SJCRH30 (cell line): ENCODE results near the gene SHH. TPM values are rescaled to one million over a fixed set of nuclear protein-coding genes. Genes with fewer than 3 reads are reported as not detected.

Experiments used
- DNase-seq, 2 experiments: peaks; one replicate each; pipeline ENCODE4 v3.0.0-alpha.2; 2015 to 2020
- H3K27ac ChIP-seq: fragments of 250-450 bp; sonication (Bioruptor Pico); 2 replicates; pipeline ENCODE4 v1.5.1; 2020; ENCODE audit warnings: mild to moderate bottlenecking, moderate library complexity
- H3K27me3 ChIP-seq: fragments of 250-450 bp; sonication (Bioruptor Pico); 2 replicates; pipeline ENCODE4 v1.5.1; 2020; ENCODE audit warnings: mild to moderate bottlenecking, moderate library complexity
- H3K36me3 ChIP-seq: fragments of 250-450 bp; sonication (Bioruptor Pico); 2 replicates; pipeline ENCODE4 v1.5.1; 2020; ENCODE audit warnings: mild to moderate bottlenecking, moderate library complexity
- H3K4me1 ChIP-seq: fragments of 250-450 bp; sonication (Bioruptor Pico); 2 replicates; pipeline ENCODE4 v1.5.1; 2020; ENCODE audit warnings: mild to moderate bottlenecking, moderate library complexity
- H3K4me3 ChIP-seq: fragments of 250-450 bp; sonication (Bioruptor Pico); 2 replicates; pipeline ENCODE4 v1.5.1; 2020; ENCODE audit warnings: mild to moderate bottlenecking, moderate library complexity
- H3K9me3 ChIP-seq: fragments of 250-450 bp; sonication (Bioruptor Pico); replicated peaks from 2 replicates; pipeline ENCODE4 v1.5.1; 2020; ENCODE audit warnings: mild to moderate bottlenecking, moderate library complexity
- total RNA-seq: library from RNA; depleted of rRNA; stranded (reverse); fragments of >200 nt; shearing (Covaris generic); gene quantifications from 2 replicates; pipeline ENCODE4 v1.2.3, GENCODE V29; 2014; rRNA removed

The SHH gene
- total RNA-seq, result not detected in 2 replicates

GRCh38 chr7:155811895-155812761 is at the start of gene SHH:
SHH (minus strand) TSS chr7:155812463; CDS start chr7:155812122, 341 bp downstream.
- Histone ChIP-seq H3K27me3 (peaks cover 31% of the 10 kb centered on the region), H3K36me3 (no peaks in the 10 kb centered on the region), H3K9me3 (no peaks in the 10 kb centered on the region), H3K4me3 (no peak within 1 kb of the TSS), H3K4me1 (no peaks in the 10 kb centered on the region), H3K27ac (no peak within 1 kb of the TSS)
- DNase-seq, result no peak

GRCh38 chr7:155861480-155861868 is 49.2 kb upstream of the SHH start:
- Histone ChIP-seq H3K27ac (no peak overlapping the region), H3K9me3 (no peaks in the 10 kb centered on the region), H3K27me3 (peaks cover 41% of the 10 kb centered on the region), H3K4me1 (no peaks in the 10 kb centered on the region), H3K36me3 (no peaks in the 10 kb centered on the region), H3K4me3 (no peak overlapping the region)
- no peak for DNase-seq

- Histone ChIP-seq H3K4me1 (no peaks in the 10 kb centered on the region), H3K27ac (no peak overlapping the region), H3K9me3 (no peaks in the 10 kb centered on the region), H3K4me3 (no peak overlapping the region), H3K27me3 (peaks cover 41% of the 10 kb centered on the region), H3K36me3 (no peaks in the 10 kb centered on the region)
- DNase-seq, result no peak
These were observed 48.7 kb upstream of the SHH start for GRCh38 chr7:155860840-155861479.

GRCh38 chr7:155860461-155860839 is 48.2 kb upstream of the SHH start:
- Histone ChIP-seq H3K36me3 (no peaks in the 10 kb centered on the region), H3K9me3 (no peaks in the 10 kb centered on the region), H3K27me3 (peaks cover 37% of the 10 kb centered on the region), H3K27ac (no peak overlapping the region), H3K4me3 (no peak overlapping the region), H3K4me1 (no peaks in the 10 kb centered on the region)
- DNase-seq, result no peak

- H3K4me3 ChIP-seq, result no peak overlapping the region
- peaks cover 18% of the 10 kb centered on the region for H3K27me3 ChIP-seq
- H3K27ac ChIP-seq, result no peak overlapping the region
- no peaks in the 10 kb centered on the region for H3K9me3 ChIP-seq
- H3K4me1 ChIP-seq, result no peaks in the 10 kb centered on the region
- no peak for DNase-seq
- no peaks in the 10 kb centered on the region for H3K36me3 ChIP-seq
These were observed 46.3 kb upstream of the SHH start for GRCh38 chr7:155858521-155859061.

GRCh38 chr7:155857141-155857540 is 44.9 kb upstream of the SHH start:
- no peak overlapping the region for H3K27ac ChIP-seq
- H3K9me3 ChIP-seq, result no peaks in the 10 kb centered on the region
- H3K4me3 ChIP-seq, result no peak overlapping the region
- H3K4me1 ChIP-seq, result no peaks in the 10 kb centered on the region
- H3K36me3 ChIP-seq, result no peaks in the 10 kb centered on the region
- peaks cover 12% of the 10 kb centered on the region for H3K27me3 ChIP-seq
- DNase-seq, result no peak

GRCh38 chr7:155856656-155857055 is 44.4 kb upstream of the SHH start:
- no peak overlapping the region for H3K27ac ChIP-seq
- no peaks in the 10 kb centered on the region for H3K4me1 ChIP-seq
- no peak for DNase-seq
- no peaks in the 10 kb centered on the region for H3K36me3 ChIP-seq
- peaks cover 10% of the 10 kb centered on the region for H3K27me3 ChIP-seq
- H3K9me3 ChIP-seq, result no peaks in the 10 kb centered on the region
- H3K4me3 ChIP-seq, result no peak overlapping the region

- Histone ChIP-seq H3K27me3 (peaks cover 15% of the 10 kb centered on the region), H3K27ac (no peak overlapping the region), H3K4me3 (no peak overlapping the region), H3K36me3 (no peaks in the 10 kb centered on the region), H3K4me1 (no peaks in the 10 kb centered on the region), H3K9me3 (no peaks in the 10 kb centered on the region)
- DNase-seq, result no peak
These were observed 40.4 kb upstream of the SHH start for GRCh38 chr7:155852426-155853301.

- Histone ChIP-seq H3K9me3 (no peaks in the 10 kb centered on the region), H3K27me3 (peaks cover 15% of the 10 kb centered on the region), H3K4me3 (no peak overlapping the region), H3K36me3 (no peaks in the 10 kb centered on the region), H3K4me1 (no peaks in the 10 kb centered on the region), H3K27ac (no peak overlapping the region)
- DNase-seq, result no peak
These were observed 39.6 kb upstream of the SHH start for GRCh38 chr7:155851892-155852291.

- Histone ChIP-seq H3K9me3 (no peaks in the 10 kb centered on the region), H3K27ac (no peak overlapping the region), H3K36me3 (no peaks in the 10 kb centered on the region), H3K27me3 (peaks cover 20% of the 10 kb centered on the region), H3K4me1 (no peaks in the 10 kb centered on the region), H3K4me3 (no peak overlapping the region)
- no peak for DNase-seq
These were observed 38.8 kb upstream of the SHH start for GRCh38 chr7:155850766-155851678.

- Histone ChIP-seq H3K4me1 (no peaks in the 10 kb centered on the region), H3K9me3 (no peaks in the 10 kb centered on the region), H3K27ac (no peak overlapping the region), H3K36me3 (no peaks in the 10 kb centered on the region), H3K27me3 (peaks cover 22% of the 10 kb centered on the region), H3K4me3 (no peak overlapping the region)
- DNase-seq, result no peak
These were observed 37.8 kb upstream of the SHH start for GRCh38 chr7:155850001-155850436.

GRCh38 chr7:155848691-155849669 is 36.7 kb upstream of the SHH start:
- no peak overlapping the region for H3K27ac ChIP-seq
- peaks cover 24% of the 10 kb centered on the region for H3K27me3 ChIP-seq
- H3K4me3 ChIP-seq, result no peak overlapping the region
- H3K36me3 ChIP-seq, result no peaks in the 10 kb centered on the region
- DNase-seq, result peak in 1 of 2 experiments; percentile 25
- no peaks in the 10 kb centered on the region for H3K4me1 ChIP-seq
- H3K9me3 ChIP-seq, result no peaks in the 10 kb centered on the region
